HEK293 (cell line): ENCODE data around the gene SLC8A1.

Source experiments
- RBAK ChIP-seq: fragments of 450-650 bp; formaldehyde crosslinking; IDR thresholded peaks from 2 replicates; pipeline ENCODE4 v1.5.1; 2016; ENCODE audit warnings: missing biosample characterization, missing genetic modification characterization
- REPIN1 ChIP-seq: fragments of 450-650 bp; formaldehyde crosslinking; IDR thresholded peaks from 2 replicates; pipeline ENCODE4 v1.5.1; 2017; ENCODE audit warnings: missing biosample characterization, missing genetic modification characterization, low read depth
- ZNF146 ChIP-seq: fragments of 450-650 bp; formaldehyde crosslinking; IDR thresholded peaks from 2 replicates; pipeline ENCODE4 v1.5.1; 2016; ENCODE audit warnings: missing biosample characterization, missing genetic modification characterization
- ZNF184 ChIP-seq: fragments of 450-650 bp; IDR thresholded peaks from 2 replicates; pipeline ENCODE4 v1.5.1; 2018; ENCODE audit warnings: missing biosample characterization, mild to moderate bottlenecking, missing genetic modification characterization
- ZNF274 ChIP-seq, 2 experiments: fragments of 200-500 bp in 1 of 2; fragments of 450-650 bp in 1 of 2; sonication (Bioruptor generic) in 1 of 2; formaldehyde crosslinking in 1 of 2; IDR thresholded peaks; 2 replicates each; pipeline versions ENCODE4 v1.5.1 to v1.6.1; 2014 to 2016; ENCODE audit warnings: borderline replicate concordance in 1 of 2, inconsistent platforms in 1 of 2, low read length in 1 of 2, missing biosample characterization in 1 of 2, missing genetic modification characterization in 1 of 2
- ZNF530 ChIP-seq: fragments of 450-650 bp; formaldehyde crosslinking; IDR thresholded peaks from 2 replicates; pipeline ENCODE4 v1.5.1; 2016; ENCODE audit warnings: low read depth, missing biosample characterization, missing genetic modification characterization
- ZNF600 ChIP-seq: fragments of 450-650 bp; formaldehyde crosslinking; IDR thresholded peaks from 2 replicates; pipeline ENCODE4 v1.5.1; 2016; ENCODE audit warnings: missing biosample characterization, missing genetic modification characterization
- ZNF670 ChIP-seq: fragments of 450-650 bp; formaldehyde crosslinking; IDR thresholded peaks from 2 replicates; pipeline ENCODE4 v1.5.1; 2016; ENCODE audit warnings: missing biosample characterization, missing genetic modification characterization, low read depth
- ZNF777 ChIP-seq: fragments of 450-650 bp; formaldehyde crosslinking; IDR thresholded peaks from 2 replicates; pipeline ENCODE4 v1.5.1; 2017; ENCODE audit warnings: missing biosample characterization, missing genetic modification characterization, borderline replicate concordance
- TF ChIP-seq, protein P1 (sequence below): fragments of 450-650 bp; formaldehyde crosslinking; IDR thresholded peaks from 2 replicates; pipeline ENCODE4 v1.5.1; 2016; ENCODE audit warnings: missing biosample characterization, missing genetic modification characterization
- TF ChIP-seq, protein P2 (sequence below): fragments of 450-650 bp; formaldehyde crosslinking; IDR thresholded peaks from 2 replicates; pipeline ENCODE4 v1.5.0; 2017; ENCODE audit warnings: missing biosample characterization, missing genetic modification characterization, borderline replicate concordance
- TF ChIP-seq, protein P3 (sequence below): fragments of 450-650 bp; formaldehyde crosslinking; IDR thresholded peaks from 2 replicates; pipeline ENCODE4 v1.5.1; 2016; ENCODE audit warnings: missing biosample characterization, missing genetic modification characterization, low read depth
- TF ChIP-seq, protein P4 (sequence below): fragments of 450-650 bp; formaldehyde crosslinking; IDR thresholded peaks from 2 replicates; pipeline ENCODE4 v1.5.1; 2016; ENCODE audit warnings: missing biosample characterization, missing genetic modification characterization
- TF ChIP-seq, protein P5 (sequence below): fragments of 450-650 bp; formaldehyde crosslinking; IDR thresholded peaks from 2 replicates; pipeline ENCODE4 v1.5.1; 2016; ENCODE audit warnings: missing biosample characterization, missing genetic modification characterization

DNA sequence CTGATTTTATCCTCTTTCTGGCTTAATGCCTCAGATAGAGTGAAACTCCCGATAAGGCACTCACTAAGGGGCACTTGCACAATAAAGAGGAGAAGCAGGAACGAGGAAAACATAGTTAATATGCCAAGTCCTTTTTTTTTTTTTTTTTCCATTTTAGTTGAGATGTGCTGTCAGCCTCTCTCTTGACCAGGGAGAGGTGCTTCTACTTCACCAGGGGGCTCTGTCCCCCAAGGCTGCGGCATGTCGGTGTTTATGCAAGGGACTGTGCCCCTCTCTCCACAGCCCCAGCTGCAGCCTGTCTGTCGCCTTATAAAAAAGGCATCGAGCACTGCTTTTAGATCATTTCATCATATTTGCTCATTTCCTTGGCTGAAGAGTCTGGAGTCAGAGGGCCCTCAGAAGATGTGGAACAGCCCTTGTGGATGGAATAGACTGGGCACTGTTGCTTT, 178.1 kb downstream of the SLC8A1 start:
- no peak for TF ChIP-seq REPIN1
- TF ChIP-seq ZNF530 (tag by site-specific recombination), result no peak
- TF ChIP-seq RBAK, result no peak
- TF ChIP-seq, protein P1, sequence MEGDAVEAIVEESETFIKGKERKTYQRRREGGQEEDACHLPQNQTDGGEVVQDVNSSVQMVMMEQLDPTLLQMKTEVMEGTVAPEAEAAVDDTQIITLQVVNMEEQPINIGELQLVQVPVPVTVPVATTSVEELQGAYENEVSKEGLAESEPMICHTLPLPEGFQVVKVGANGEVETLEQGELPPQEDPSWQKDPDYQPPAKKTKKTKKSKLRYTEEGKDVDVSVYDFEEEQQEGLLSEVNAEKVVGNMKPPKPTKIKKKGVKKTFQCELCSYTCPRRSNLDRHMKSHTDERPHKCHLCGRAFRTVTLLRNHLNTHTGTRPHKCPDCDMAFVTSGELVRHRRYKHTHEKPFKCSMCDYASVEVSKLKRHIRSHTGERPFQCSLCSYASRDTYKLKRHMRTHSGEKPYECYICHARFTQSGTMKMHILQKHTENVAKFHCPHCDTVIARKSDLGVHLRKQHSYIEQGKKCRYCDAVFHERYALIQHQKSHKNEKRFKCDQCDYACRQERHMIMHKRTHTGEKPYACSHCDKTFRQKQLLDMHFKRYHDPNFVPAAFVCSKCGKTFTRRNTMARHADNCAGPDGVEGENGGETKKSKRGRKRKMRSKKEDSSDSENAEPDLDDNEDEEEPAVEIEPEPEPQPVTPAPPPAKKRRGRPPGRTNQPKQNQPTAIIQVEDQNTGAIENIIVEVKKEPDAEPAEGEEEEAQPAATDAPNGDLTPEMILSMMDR, result no peak
- no peak for TF ChIP-seq ZNF600 (tag by site-specific recombination)
- TF ChIP-seq, protein P2, sequence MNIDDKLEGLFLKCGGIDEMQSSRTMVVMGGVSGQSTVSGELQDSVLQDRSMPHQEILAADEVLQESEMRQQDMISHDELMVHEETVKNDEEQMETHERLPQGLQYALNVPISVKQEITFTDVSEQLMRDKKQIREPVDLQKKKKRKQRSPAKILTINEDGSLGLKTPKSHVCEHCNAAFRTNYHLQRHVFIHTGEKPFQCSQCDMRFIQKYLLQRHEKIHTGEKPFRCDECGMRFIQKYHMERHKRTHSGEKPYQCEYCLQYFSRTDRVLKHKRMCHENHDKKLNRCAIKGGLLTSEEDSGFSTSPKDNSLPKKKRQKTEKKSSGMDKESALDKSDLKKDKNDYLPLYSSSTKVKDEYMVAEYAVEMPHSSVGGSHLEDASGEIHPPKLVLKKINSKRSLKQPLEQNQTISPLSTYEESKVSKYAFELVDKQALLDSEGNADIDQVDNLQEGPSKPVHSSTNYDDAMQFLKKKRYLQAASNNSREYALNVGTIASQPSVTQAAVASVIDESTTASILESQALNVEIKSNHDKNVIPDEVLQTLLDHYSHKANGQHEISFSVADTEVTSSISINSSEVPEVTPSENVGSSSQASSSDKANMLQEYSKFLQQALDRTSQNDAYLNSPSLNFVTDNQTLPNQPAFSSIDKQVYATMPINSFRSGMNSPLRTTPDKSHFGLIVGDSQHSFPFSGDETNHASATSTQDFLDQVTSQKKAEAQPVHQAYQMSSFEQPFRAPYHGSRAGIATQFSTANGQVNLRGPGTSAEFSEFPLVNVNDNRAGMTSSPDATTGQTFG, result no peak
- TF ChIP-seq, protein P3, sequence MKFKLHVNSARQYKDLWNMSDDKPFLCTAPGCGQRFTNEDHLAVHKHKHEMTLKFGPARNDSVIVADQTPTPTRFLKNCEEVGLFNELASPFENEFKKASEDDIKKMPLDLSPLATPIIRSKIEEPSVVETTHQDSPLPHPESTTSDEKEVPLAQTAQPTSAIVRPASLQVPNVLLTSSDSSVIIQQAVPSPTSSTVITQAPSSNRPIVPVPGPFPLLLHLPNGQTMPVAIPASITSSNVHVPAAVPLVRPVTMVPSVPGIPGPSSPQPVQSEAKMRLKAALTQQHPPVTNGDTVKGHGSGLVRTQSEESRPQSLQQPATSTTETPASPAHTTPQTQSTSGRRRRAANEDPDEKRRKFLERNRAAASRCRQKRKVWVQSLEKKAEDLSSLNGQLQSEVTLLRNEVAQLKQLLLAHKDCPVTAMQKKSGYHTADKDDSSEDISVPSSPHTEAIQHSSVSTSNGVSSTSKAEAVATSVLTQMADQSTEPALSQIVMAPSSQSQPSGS (tag by site-specific recombination), result no peak
- TF ChIP-seq ZNF184 (tag by site-specific recombination), result no peak
- TF ChIP-seq ZNF777, result no peak
- no peak for TF ChIP-seq ZNF146 (tag by site-specific recombination)
- TF ChIP-seq, protein P4, sequence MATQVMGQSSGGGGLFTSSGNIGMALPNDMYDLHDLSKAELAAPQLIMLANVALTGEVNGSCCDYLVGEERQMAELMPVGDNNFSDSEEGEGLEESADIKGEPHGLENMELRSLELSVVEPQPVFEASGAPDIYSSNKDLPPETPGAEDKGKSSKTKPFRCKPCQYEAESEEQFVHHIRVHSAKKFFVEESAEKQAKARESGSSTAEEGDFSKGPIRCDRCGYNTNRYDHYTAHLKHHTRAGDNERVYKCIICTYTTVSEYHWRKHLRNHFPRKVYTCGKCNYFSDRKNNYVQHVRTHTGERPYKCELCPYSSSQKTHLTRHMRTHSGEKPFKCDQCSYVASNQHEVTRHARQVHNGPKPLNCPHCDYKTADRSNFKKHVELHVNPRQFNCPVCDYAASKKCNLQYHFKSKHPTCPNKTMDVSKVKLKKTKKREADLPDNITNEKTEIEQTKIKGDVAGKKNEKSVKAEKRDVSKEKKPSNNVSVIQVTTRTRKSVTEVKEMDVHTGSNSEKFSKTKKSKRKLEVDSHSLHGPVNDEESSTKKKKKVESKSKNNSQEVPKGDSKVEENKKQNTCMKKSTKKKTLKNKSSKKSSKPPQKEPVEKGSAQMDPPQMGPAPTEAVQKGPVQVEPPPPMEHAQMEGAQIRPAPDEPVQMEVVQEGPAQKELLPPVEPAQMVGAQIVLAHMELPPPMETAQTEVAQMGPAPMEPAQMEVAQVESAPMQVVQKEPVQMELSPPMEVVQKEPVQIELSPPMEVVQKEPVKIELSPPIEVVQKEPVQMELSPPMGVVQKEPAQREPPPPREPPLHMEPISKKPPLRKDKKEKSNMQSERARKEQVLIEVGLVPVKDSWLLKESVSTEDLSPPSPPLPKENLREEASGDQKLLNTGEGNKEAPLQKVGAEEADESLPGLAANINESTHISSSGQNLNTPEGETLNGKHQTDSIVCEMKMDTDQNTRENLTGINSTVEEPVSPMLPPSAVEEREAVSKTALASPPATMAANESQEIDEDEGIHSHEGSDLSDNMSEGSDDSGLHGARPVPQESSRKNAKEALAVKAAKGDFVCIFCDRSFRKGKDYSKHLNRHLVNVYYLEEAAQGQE (tag by site-specific recombination), result no peak
- TF ChIP-seq ZNF670 (tag by site-specific recombination), result no peak
- TF ChIP-seq, protein P5, sequence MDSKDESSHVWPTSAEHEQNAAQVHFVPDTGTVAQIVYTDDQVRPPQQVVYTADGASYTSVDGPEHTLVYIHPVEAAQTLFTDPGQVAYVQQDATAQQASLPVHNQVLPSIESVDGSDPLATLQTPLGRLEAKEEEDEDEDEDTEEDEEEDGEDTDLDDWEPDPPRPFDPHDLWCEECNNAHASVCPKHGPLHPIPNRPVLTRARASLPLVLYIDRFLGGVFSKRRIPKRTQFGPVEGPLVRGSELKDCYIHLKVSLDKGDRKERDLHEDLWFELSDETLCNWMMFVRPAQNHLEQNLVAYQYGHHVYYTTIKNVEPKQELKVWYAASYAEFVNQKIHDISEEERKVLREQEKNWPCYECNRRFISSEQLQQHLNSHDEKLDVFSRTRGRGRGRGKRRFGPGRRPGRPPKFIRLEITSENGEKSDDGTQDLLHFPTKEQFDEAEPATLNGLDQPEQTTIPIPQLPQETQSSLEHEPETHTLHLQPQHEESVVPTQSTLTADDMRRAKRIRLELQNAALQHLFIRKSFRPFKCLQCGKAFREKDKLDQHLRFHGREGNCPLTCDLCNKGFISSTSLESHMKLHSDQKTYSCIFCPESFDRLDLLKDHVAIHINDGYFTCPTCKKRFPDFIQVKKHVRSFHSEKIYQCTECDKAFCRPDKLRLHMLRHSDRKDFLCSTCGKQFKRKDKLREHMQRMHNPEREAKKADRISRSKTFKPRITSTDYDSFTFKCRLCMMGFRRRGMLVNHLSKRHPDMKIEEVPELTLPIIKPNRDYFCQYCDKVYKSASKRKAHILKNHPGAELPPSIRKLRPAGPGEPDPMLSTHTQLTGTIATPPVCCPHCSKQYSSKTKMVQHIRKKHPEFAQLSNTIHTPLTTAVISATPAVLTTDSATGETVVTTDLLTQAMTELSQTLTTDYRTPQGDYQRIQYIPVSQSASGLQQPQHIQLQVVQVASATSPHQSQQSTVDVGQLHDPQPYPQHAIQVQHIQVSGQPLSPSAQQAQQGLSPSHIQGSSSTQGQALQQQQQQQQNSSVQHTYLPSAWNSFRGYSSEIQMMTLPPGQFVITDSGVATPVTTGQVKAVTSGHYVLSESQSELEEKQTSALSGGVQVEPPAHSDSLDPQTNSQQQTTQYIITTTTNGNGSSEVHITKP (tag by site-specific recombination), result no peak
- TF ChIP-seq ZNF274 (IDR thresholded peaks at IDR 0.05; ENCODE audit: low read length), result no peak
- TF ChIP-seq ZNF274 (tag by site-specific recombination; IDR thresholded peaks at IDR 0.05; ENCODE audit: borderline replicate concordance), result no peak
